Lower leg skin (tissue), 3 donors: ENCODE results near the gene XIRP2.

Experiments
- CTCF ChIP-seq, 3 donors: fragments of 450-650 bp; IDR thresholded peaks; one replicate each; pipeline ENCODE4 v1.5.1; 2016; ENCODE audit warnings: antibody characterized with exemption in 3 of 3, mild to moderate bottlenecking in 3 of 3, moderate library complexity in 2 of 3
- POLR2A ChIP-seq, 2 donors: fragments of 450-650 bp; IDR thresholded peaks; one replicate each; pipeline ENCODE4 v1.6.1; 2016 to 2017; ENCODE audit warnings: antibody characterized with exemption in 2 of 2, mild to moderate bottlenecking in 1 of 2, moderate library complexity in 1 of 2

- TF ChIP-seq CTCF (IDR thresholded peaks at IDR 0.05) (no peak), POLR2A (IDR thresholded peaks at IDR 0.05) (no peak)
Measured at GRCh38 chr2:166888180-166888579, at the start of gene XIRP2.
